GM12872 (cell line): ENCODE results near the gene PCSK5.

Experiments used
- TF ChIP-seq, protein P1 (sequence below): IDR thresholded peaks from 3 replicates; pipeline ENCODE4 v1.5.1; 2011; ENCODE audit warnings: low read depth, mild to moderate bottlenecking, low read length, moderate library complexity; ENCODE audit not compliant: insufficient read depth

Gene PCSK5

DNA sequence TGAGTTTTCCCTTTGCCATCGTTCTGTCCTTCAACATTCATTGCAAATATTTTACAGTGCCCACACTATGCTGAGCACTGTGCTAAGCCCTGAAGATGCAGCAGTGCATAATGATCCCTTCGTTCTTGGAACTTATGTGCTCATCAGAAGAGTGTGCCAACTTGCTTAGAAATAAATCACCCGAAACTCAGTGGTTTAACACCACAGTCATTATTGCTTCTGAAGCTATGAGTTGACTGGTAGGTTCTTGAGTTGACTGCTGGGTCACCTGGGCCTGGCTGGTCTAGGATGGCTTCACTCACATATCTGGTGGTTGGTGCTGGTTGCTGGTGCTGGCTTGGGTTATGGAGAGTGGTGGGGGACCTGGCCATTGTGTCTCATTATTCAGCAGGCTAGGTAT is 20.9 kb downstream of the PCSK5 start:
- TF ChIP-seq, protein P1, sequence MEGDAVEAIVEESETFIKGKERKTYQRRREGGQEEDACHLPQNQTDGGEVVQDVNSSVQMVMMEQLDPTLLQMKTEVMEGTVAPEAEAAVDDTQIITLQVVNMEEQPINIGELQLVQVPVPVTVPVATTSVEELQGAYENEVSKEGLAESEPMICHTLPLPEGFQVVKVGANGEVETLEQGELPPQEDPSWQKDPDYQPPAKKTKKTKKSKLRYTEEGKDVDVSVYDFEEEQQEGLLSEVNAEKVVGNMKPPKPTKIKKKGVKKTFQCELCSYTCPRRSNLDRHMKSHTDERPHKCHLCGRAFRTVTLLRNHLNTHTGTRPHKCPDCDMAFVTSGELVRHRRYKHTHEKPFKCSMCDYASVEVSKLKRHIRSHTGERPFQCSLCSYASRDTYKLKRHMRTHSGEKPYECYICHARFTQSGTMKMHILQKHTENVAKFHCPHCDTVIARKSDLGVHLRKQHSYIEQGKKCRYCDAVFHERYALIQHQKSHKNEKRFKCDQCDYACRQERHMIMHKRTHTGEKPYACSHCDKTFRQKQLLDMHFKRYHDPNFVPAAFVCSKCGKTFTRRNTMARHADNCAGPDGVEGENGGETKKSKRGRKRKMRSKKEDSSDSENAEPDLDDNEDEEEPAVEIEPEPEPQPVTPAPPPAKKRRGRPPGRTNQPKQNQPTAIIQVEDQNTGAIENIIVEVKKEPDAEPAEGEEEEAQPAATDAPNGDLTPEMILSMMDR, result no peak

DNA sequence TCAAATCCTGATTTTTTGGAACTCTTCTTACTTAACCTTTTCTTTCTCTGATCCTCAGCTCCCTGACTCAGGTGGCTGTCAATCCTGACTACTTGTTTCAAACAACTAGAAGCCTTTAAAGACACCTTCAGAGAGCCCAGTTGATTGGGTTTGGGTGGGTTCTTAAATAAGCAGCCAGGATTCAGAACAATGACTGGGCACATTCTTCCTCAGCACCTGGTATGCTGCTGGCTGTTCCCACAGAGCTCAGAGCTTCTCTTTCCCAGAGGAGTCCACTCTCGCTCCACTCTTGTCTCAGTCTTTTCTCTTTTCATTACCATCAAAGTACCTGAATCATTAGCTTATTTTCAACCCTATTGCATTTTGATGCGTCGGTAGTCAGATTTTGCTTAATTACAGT is 22.5 kb downstream of the PCSK5 start:
- TF ChIP-seq, protein P1, result no peak

DNA sequence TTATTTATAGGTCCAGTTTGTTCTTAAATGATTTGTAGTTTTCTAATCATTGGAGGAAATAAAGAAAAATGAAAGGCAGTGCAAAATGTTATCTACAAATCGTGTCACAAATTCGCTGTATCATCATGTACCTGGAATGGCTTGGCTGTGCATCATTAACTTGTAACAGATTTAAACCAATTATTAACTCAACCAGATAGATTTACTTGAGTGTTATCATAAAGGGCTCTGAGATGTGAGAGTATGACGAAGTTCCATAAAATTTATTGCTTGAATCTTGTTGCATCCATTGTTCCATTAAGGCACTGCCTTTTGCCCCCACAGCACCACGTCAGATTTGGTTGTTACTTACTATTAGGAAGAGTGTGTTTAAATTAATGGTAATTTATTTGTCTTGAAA is 23.5 kb downstream of the PCSK5 start:
- TF ChIP-seq, protein P1, result no peak

DNA sequence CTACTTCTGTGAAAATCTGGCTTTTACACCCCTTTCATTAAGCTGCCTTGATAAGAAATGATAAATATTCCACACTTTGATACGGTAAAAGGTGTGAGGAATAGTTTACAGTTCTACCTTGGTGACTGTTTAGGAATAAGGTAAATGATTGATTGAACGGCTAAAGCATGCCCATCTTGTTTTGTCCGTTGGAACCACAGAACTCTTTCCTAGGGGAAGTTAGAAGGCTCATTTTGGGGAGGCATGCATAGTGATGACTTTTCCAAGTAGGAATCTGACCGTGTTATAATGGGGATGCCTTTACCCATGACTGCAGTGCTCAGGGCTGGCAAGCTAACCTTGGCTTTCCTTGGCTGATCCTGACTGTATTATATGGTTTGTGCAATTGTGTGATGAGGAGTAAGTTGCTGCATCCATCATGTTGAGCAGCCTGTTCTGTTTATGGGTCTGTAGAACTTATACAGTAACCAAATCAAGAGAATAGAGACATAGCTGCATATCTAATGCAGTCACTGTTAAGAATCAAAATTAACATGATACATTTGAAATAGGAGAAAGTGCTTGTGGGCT is 24.5 kb downstream of the PCSK5 start:
- TF ChIP-seq, protein P1, result no peak

DNA sequence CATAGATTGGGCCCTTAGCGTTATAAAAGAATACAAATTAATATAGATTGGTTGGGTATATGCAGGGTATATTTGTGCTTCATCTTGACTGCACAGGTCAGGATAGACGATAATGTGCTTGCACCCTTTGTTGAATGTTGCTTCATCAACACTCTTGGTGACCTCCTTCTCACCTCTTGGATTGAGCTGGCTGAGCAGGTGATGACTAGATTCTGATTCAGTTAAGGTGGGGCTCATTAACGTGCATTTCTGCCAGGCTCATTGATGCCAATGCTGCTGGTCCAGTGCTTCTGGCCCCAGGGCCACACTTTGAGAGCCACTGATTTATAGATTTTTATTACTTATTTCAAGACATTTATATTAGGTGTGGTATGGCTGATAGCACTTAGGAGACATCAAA is 27.7 kb downstream of the PCSK5 start:
- TF ChIP-seq, protein P1, result no peak

DNA sequence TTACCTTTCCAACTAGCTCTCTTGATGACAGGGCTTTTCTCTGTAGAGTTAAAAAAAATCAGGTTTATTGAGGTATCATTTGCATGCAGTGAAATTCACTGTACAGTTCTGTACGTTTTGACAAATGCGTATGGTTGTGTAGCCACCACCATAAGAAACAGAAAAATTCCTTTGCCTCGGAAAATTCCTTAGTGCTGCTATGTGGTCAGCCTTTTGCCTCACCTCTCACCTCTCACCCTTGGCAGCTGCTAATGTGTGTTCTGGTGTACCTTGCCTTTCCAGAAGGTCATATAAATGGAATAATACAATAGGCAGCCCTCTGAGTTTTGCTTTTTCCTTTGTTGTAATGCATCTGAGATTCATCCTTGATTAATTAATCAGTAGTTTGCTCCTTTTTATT is 28.4 kb downstream of the PCSK5 start:
- TF ChIP-seq, protein P1, result no peak

DNA sequence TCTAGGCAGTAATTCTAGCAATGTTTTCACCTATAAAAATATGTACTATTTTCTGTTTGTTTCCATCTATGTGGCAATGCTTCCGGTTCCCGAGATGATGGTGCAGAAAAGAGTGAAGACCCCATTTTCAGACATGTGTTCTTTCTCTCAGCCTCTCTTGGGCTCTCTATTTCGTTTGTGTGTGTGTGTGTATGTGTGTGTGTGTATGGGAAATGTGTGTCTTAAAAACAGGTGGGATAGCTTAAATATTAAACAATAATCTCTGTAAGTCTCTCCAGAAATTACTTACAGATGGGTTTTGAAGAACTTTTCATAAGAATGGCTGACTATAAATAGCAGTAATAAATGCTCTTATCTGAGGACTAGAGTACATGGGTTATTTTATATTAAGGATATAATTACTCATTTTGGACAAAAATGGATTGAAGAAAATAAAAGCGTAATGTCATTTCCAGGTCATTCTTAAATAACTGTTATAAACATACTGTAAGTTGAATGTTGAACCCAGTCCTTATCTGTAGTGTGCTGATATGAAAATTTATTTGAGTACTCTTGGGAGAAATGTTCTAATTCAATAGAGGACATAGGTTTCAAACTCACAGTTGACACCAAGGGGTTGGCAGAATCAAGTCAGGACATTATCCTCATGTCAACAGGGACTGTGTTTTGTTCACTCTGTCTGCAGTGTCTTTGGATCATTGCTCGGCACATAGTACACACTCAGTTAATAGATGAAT is 31.1 kb downstream of the PCSK5 start:
- TF ChIP-seq, protein P1, result no peak
